SK-N-SH (cell line): ENCODE data around the gene MIEN1. TPM values are rescaled to one million over a fixed set of nuclear protein-coding genes. Genes with fewer than 3 reads are reported as not detected.

Experiments
- CTCF ChIA-PET: fragments of 300-600, 350-600 bp; formaldehyde crosslinking; extraction: SDS; loops from one replicate; lab custom pipeline; 2021; lab: Yijun Ruan, JAX
- POLR2A ChIA-PET: fragments of 350-600 bp; sonication (Branson Sonifier 250); formaldehyde crosslinking; extraction: SDS; loops from one replicate; lab custom pipeline; 2020; ENCODE audit warnings: antibody characterized with exemption, inconsistent platforms; lab: Yijun Ruan, JAX
- DNase-seq: peaks from one replicate; pipeline ENCODE4 v3.0.0; 2012
- H2AFZ ChIP-seq: fragments of 200-600 bp; sonication (generic); 2 replicates; pipeline ENCODE4 v1.8.1; 2016; ENCODE audit warnings: antibody characterized with exemption, mild to moderate bottlenecking, low read depth
- H3F3A ChIP-seq: fragments of 200-600 bp; sonication (generic); replicated peaks from 2 replicates; pipeline ENCODE3; 2016; ENCODE audit warnings: antibody characterized with exemption, mild to moderate bottlenecking; ENCODE audit not compliant: insufficient read depth
- H3K27ac ChIP-seq, 2 experiments: fragments of 200-500 bp in 1 of 2; fragments of 200-600 bp in 1 of 2; sonication (Bioruptor generic) in 1 of 2; sonication (generic), shearing (Covaris generic) in 1 of 2; 2 replicates each; pipeline versions ENCODE4 v1.5.1 to v1.6.1; 2014 to 2016; ENCODE audit warnings: low read depth in 2 of 2, inconsistent platforms in 1 of 2, low read length in 1 of 2, mild to moderate bottlenecking in 1 of 2, mixed read lengths in 1 of 2
- H3K27me3 ChIP-seq: fragments of 200-600 bp; sonication (generic), shearing (Covaris generic); 2 replicates; pipeline ENCODE4 v1.6.1; 2016; ENCODE audit warnings: mixed run types; ENCODE audit not compliant: insufficient read depth
- H3K36me3 ChIP-seq, 2 experiments: fragments of 200-500 bp in 1 of 2; fragments of 200-600 bp in 1 of 2; sonication (Bioruptor generic) in 1 of 2; sonication (generic) in 1 of 2; replicated peaks in 1 of 2; 2 replicates each; pipeline versions ENCODE3 to v1.5.1; 2014 to 2016; ENCODE audit warnings: low read length in 1 of 2, mild to moderate bottlenecking in 1 of 2; ENCODE audit not compliant: insufficient read depth in 2 of 2, control insufficient read depth in 1 of 2
- H3K4me1 ChIP-seq, 2 experiments: fragments of 200-500 bp in 1 of 2; fragments of 200-600 bp in 1 of 2; sonication (Bioruptor generic) in 1 of 2; sonication (generic), shearing (Covaris generic) in 1 of 2; 2 replicates each; pipeline versions ENCODE4 v1.5.1 to v1.6.1; 2014 to 2016; ENCODE audit warnings: low read depth in 1 of 2, low read length in 1 of 2, mixed run types in 1 of 2; ENCODE audit not compliant: insufficient read depth in 2 of 2, control insufficient read depth in 1 of 2
- H3K4me2 ChIP-seq: fragments of 200-600 bp; sonication (generic), shearing (Covaris generic); 2 replicates; pipeline ENCODE4 v1.6.1; 2017; ENCODE audit warnings: mixed run types
- H3K4me3 ChIP-seq, 2 experiments: fragments of 200-500 bp in 1 of 2; fragments of 200-600 bp in 1 of 2; sonication (Bioruptor generic) in 1 of 2; sonication (generic), shearing (Covaris generic) in 1 of 2; 2 replicates each; pipeline versions ENCODE4 v1.5.1 to v1.8.1; 2014 to 2016; ENCODE audit warnings: low read depth in 2 of 2, inconsistent platforms in 1 of 2, low read length in 1 of 2, mild to moderate bottlenecking in 1 of 2, mixed read lengths in 1 of 2, moderate library complexity in 1 of 2
- H3K79me2 ChIP-seq: fragments of 200-600 bp; sonication (generic); 2 replicates; pipeline ENCODE4 v1.8.1; 2017; ENCODE audit warnings: mild to moderate bottlenecking; ENCODE audit not compliant: insufficient read depth
- H3K9ac ChIP-seq: fragments of 200-600 bp; sonication (generic); 2 replicates; pipeline ENCODE4 v1.6.1; 2017; ENCODE audit warnings: mixed run types
- H3K9me2 ChIP-seq: fragments of 200-600 bp; sonication (generic); 2 replicates; pipeline ENCODE4 v1.6.1; 2017; ENCODE audit warnings: mixed run types
- H3K9me3 ChIP-seq: fragments of 200-600 bp; sonication (generic); 2 replicates; pipeline ENCODE4 v1.6.1; 2017; ENCODE audit warnings: mixed run types, mild to moderate bottlenecking, moderate library complexity
- H4K20me1 ChIP-seq: fragments of 200-600 bp; sonication (generic); 2 replicates; pipeline ENCODE4 v1.6.1; 2017; ENCODE audit warnings: mild to moderate bottlenecking, mixed run types; ENCODE audit not compliant: insufficient read depth
- CHD2 ChIP-seq: fragments of 150-350 bp; IDR thresholded peaks from 2 replicates; pipeline ENCODE4 v1.6.1; 2018; ENCODE audit warnings: low read length; ENCODE audit not compliant: partially characterized antibody
- EP300 ChIP-seq, 2 experiments: IDR thresholded peaks; 2 replicates each; pipeline versions ENCODE4 v1.4.0 to v1.6.1; 2012; ENCODE audit warnings: borderline replicate concordance in 1 of 2, low read depth in 1 of 2, low read length in 1 of 2
- EZH2phosphoT487 ChIP-seq: fragments of 200-600 bp; sonication (generic); IDR thresholded peaks from 2 replicates; pipeline ENCODE4 v1.6.1; 2017; ENCODE audit warnings: low read depth, mixed run types, mild to moderate bottlenecking, antibody characterized with exemption, moderate library complexity, borderline replicate concordance
- FOSL2 ChIP-seq: IDR thresholded peaks from 2 replicates; pipeline ENCODE4 v1.4.0; 2012; ENCODE audit warnings: low read depth, mild to moderate bottlenecking, moderate library complexity, borderline replicate concordance
- FOXJ3 ChIP-seq: sonication (generic); formaldehyde crosslinking; IDR thresholded peaks from 2 replicates; pipeline ENCODE4 v1.5.1; 2020; ENCODE audit warnings: mild to moderate bottlenecking, missing genetic modification reagents
- GABPA ChIP-seq: IDR thresholded peaks from 2 replicates; pipeline ENCODE4 v1.4.0; 2012; ENCODE audit warnings: low read depth, mild to moderate bottlenecking
- JUND ChIP-seq: IDR thresholded peaks from 2 replicates; pipeline ENCODE4 v1.4.0; 2012
- MXI1 ChIP-seq: IDR thresholded peaks from 2 replicates; pipeline ENCODE4 v1.6.1; 2012; ENCODE audit warnings: mild to moderate bottlenecking, low read depth, low read length, improper control_type of control experiment
- NRF1 ChIP-seq: IDR thresholded peaks from 2 replicates; pipeline ENCODE4 v1.6.1; 2012; ENCODE audit warnings: low read depth, mild to moderate bottlenecking, low read length
- POLR2AphosphoS5 ChIP-seq: IDR thresholded peaks from 2 replicates; pipeline ENCODE4 v1.6.1; 2012; ENCODE audit warnings: low read depth, low read length
- RAD21 ChIP-seq: IDR thresholded peaks from 2 replicates; pipeline ENCODE4 v1.6.1; 2012; ENCODE audit warnings: mild to moderate bottlenecking, low read length
- RCOR1 ChIP-seq: fragments of 150-350 bp; IDR thresholded peaks from 2 replicates; pipeline ENCODE4 v1.6.1; 2017; ENCODE audit warnings: antibody characterized with exemption, low read length
- RFX5 ChIP-seq: IDR thresholded peaks from 2 replicates; pipeline ENCODE4 v1.6.1; 2012; ENCODE audit warnings: mild to moderate bottlenecking, improper control_type of control experiment, low read length
- SIN3A ChIP-seq: IDR thresholded peaks from 2 replicates; pipeline ENCODE4 v1.6.1; 2012; ENCODE audit warnings: low read depth, mild to moderate bottlenecking, low read length, moderate library complexity, borderline replicate concordance
- TAF1 ChIP-seq: IDR thresholded peaks from 2 replicates; pipeline ENCODE4 v1.6.1; 2012; ENCODE audit warnings: low read depth, mild to moderate bottlenecking, low read length, moderate library complexity, borderline replicate concordance
- TCF12 ChIP-seq: IDR thresholded peaks from 2 replicates; pipeline ENCODE4 v1.4.0; 2012
- TEAD4 ChIP-seq: IDR thresholded peaks from 2 replicates; pipeline ENCODE4 v1.4.0; 2012; ENCODE audit warnings: mild to moderate bottlenecking, borderline replicate concordance; ENCODE audit not compliant: insufficient read depth
- YY1 ChIP-seq: IDR thresholded peaks from 2 replicates; pipeline ENCODE4 v1.4.0; 2012; ENCODE audit warnings: low read depth, mild to moderate bottlenecking
- WGBS: methylation state at CpG from one replicate; pipeline ENCODE4 v1.1.6; 2017; ENCODE audit warnings: low lambda C conversion rate; 5-methylcytosine and 5-hydroxymethylcytosine counted together
- polyA plus RNA-seq, 3 experiments: library from polyadenylated mRNA; depleted of rRNA; stranded (reverse); fragments of >200 nt; gene quantifications; 2 replicates each; pipeline ENCODE4 v1.2.3, GENCODE V29; 2012
- TF ChIP-seq, protein P1 (sequence below): fragments of 200-600 bp; sonication (generic); IDR thresholded peaks from 2 replicates; pipeline ENCODE4 v1.6.1; 2017; ENCODE audit warnings: antibody characterized with exemption, mild to moderate bottlenecking, moderate library complexity
- TF ChIP-seq, protein P2 (sequence below): IDR thresholded peaks from 2 replicates; pipeline ENCODE4 v1.4.0; 2012; ENCODE audit warnings: low read depth, borderline replicate concordance
- TF ChIP-seq, protein P3 (sequence below): IDR thresholded peaks from 2 replicates; pipeline ENCODE4 v1.4.0; 2012; ENCODE audit warnings: low read depth, borderline replicate concordance
- TF ChIP-seq, protein P4 (sequence below): IDR thresholded peaks from 2 replicates; pipeline ENCODE4 v1.4.0; 2012; ENCODE audit warnings: low read depth
- TF ChIP-seq, protein P5 (sequence below): IDR thresholded peaks from 2 replicates; pipeline ENCODE4 v1.6.1; 2012; ENCODE audit warnings: mild to moderate bottlenecking, low read depth, low read length, moderate library complexity

Gene MIEN1
- polyA plus RNA-seq, 1 of the 3 experiments (the other 2 are of a cell fraction): 100 TPM

DNA sequence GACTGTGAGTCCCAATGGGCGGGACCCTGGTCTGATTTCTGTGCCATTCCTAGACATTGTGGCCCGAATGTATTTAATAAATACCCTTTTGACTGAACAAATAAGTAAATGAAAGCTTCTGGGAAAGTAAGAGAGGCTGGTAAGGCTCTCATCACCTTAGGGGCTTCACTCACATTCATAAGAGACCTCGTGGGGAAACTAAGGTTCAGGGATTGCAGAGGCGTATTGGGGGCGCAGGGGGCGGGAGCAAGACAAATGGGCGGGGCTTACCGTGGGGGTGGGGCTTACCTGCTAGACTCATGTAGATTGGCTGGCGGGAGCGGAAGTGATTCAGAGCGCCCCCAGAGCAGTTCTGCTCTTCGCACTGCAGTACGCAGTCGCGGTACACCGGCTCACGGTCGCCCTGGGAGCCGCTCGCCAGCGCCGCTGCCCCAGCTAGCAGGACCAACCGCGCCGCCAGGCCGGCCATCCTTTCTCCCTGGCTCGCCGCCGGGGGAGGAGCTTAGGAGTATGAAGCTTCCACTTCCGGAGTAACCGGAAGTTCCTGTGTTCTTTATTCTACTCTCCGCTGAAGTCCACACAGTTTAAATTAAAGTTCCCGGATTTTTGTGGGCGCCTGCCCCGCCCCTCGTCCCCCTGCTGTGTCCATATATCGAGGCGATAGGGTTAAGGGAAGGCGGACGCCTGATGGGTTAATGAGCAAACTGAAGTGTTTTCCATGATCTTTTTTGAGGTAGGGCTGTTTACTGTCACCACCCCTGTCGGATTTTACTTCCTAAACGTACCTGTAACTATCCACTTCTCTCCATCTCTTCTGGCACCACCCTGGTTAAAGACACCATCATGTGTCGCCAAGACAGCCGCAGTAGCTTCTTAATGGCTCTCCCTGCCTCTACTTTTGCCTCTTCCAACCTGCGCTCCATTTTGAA is 42.5 kb downstream of the MIEN1 start, which contains the start of gene PGAP3:
TSS of gene PGAP3 (minus strand) at position 512 of the 929 bp plus-strand sequence. CDS start at position 469, 43 bp downstream.
- H3K27me3 ChIP-seq: no peaks in the 10 kb centered on the region
- CTCF ChIA-PET: interaction anchor here (0.8 to 2.2 kb wide), 9 partner anchors 9 to 67 kb away, joined by 3 to 10 read pairs (median 5); no protein-coding TSS in a partner anchor
- peak within 1 kb of the TSS; percentile 86 for H3K4me2 ChIP-seq
- H3K9me3 ChIP-seq: no peaks in the 10 kb centered on the region
- no peaks in the 10 kb centered on the region for H3K36me3 ChIP-seq
- no peaks in the 10 kb centered on the region for H3K79me2 ChIP-seq
- H2AFZ ChIP-seq: peak within 1 kb of the TSS; percentile 99
- POLR2A ChIA-PET: interaction anchor here (0.6 to 1.5 kb wide), 10 partner anchors 8 to 1966 kb away, joined by 3 to 7 read pairs (median 3); partner anchors contain the start of genes ERBB2 and PNMT
- peaks cover 15% of the 10 kb centered on the region for H3F3A ChIP-seq
- peak within 1 kb of the TSS; percentile 61 to 78 for H3K4me3 ChIP-seq
- H3K27ac ChIP-seq: peak within 1 kb of the TSS; percentile 84 to 98
- H3K9ac ChIP-seq: peak within 1 kb of the TSS; percentile 49; the same call in 1 of the 2 replicates
- peaks cover 0 to 13% of the 10 kb centered on the region in 2 experiments; a peak in 2 of 4 replicates for H3K4me1 ChIP-seq
- no peaks in the 10 kb centered on the region for H3K9me2 ChIP-seq
- 7% methylated on average over 24 of the region's 45 CpGs for WGBS
- no peaks in the 10 kb centered on the region for H4K20me1 ChIP-seq
- DNase-seq: peak; percentile 96
- TF ChIP-seq, protein P1, sequence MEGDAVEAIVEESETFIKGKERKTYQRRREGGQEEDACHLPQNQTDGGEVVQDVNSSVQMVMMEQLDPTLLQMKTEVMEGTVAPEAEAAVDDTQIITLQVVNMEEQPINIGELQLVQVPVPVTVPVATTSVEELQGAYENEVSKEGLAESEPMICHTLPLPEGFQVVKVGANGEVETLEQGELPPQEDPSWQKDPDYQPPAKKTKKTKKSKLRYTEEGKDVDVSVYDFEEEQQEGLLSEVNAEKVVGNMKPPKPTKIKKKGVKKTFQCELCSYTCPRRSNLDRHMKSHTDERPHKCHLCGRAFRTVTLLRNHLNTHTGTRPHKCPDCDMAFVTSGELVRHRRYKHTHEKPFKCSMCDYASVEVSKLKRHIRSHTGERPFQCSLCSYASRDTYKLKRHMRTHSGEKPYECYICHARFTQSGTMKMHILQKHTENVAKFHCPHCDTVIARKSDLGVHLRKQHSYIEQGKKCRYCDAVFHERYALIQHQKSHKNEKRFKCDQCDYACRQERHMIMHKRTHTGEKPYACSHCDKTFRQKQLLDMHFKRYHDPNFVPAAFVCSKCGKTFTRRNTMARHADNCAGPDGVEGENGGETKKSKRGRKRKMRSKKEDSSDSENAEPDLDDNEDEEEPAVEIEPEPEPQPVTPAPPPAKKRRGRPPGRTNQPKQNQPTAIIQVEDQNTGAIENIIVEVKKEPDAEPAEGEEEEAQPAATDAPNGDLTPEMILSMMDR: peak; percentile 16; the same call in 1 of the 2 replicates
- TF ChIP-seq RFX5 (no peak), CHD2 (peak; percentile 73), TAF1 (peak; percentile 68), TEAD4 (no peak), MXI1 (peak; percentile 42; the same call in 1 of the 2 replicates), JUND (no peak), POLR2AphosphoS5 (peak; percentile 72), EP300 (IDR thresholded peaks at IDR 0.05; ENCODE audit: borderline replicate concordance in 1 of 2, low read depth in 1 of 2, low read length in 1 of 2) (no peak), EZH2phosphoT487 (no peak), TCF12 (0 out of 2 replicates have a peak, but pooled peaks have one; percentile 4), SIN3A (peak; percentile 34; the same call in 1 of the 2 replicates), FOXJ3 (CRISPR knock-in tag) (no peak), RAD21 (no peak), GABPA (peak; percentile 97), YY1 (peak; percentile 65; the same call in 1 of the 2 replicates), RCOR1 (no peak), FOSL2 (no peak), NRF1 (peak; percentile 35)
- TF ChIP-seq, protein P2, sequence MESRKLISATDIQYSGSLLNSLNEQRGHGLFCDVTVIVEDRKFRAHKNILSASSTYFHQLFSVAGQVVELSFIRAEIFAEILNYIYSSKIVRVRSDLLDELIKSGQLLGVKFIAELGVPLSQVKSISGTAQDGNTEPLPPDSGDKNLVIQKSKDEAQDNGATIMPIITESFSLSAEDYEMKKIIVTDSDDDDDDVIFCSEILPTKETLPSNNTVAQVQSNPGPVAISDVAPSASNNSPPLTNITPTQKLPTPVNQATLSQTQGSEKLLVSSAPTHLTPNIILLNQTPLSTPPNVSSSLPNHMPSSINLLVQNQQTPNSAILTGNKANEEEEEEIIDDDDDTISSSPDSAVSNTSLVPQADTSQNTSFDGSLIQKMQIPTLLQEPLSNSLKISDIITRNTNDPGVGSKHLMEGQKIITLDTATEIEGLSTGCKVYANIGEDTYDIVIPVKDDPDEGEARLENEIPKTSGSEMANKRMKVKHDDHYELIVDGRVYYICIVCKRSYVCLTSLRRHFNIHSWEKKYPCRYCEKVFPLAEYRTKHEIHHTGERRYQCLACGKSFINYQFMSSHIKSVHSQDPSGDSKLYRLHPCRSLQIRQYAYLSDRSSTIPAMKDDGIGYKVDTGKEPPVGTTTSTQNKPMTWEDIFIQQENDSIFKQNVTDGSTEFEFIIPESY: no peak
- TF ChIP-seq, protein P3, sequence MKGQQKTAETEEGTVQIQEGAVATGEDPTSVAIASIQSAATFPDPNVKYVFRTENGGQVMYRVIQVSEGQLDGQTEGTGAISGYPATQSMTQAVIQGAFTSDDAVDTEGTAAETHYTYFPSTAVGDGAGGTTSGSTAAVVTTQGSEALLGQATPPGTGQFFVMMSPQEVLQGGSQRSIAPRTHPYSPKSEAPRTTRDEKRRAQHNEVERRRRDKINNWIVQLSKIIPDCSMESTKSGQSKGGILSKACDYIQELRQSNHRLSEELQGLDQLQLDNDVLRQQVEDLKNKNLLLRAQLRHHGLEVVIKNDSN: no peak
- TF ChIP-seq, protein P4, sequence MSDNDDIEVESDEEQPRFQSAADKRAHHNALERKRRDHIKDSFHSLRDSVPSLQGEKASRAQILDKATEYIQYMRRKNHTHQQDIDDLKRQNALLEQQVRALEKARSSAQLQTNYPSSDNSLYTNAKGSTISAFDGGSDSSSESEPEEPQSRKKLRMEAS: peak; percentile 26; the same call in 1 of the 2 replicates
- TF ChIP-seq, protein P5, sequence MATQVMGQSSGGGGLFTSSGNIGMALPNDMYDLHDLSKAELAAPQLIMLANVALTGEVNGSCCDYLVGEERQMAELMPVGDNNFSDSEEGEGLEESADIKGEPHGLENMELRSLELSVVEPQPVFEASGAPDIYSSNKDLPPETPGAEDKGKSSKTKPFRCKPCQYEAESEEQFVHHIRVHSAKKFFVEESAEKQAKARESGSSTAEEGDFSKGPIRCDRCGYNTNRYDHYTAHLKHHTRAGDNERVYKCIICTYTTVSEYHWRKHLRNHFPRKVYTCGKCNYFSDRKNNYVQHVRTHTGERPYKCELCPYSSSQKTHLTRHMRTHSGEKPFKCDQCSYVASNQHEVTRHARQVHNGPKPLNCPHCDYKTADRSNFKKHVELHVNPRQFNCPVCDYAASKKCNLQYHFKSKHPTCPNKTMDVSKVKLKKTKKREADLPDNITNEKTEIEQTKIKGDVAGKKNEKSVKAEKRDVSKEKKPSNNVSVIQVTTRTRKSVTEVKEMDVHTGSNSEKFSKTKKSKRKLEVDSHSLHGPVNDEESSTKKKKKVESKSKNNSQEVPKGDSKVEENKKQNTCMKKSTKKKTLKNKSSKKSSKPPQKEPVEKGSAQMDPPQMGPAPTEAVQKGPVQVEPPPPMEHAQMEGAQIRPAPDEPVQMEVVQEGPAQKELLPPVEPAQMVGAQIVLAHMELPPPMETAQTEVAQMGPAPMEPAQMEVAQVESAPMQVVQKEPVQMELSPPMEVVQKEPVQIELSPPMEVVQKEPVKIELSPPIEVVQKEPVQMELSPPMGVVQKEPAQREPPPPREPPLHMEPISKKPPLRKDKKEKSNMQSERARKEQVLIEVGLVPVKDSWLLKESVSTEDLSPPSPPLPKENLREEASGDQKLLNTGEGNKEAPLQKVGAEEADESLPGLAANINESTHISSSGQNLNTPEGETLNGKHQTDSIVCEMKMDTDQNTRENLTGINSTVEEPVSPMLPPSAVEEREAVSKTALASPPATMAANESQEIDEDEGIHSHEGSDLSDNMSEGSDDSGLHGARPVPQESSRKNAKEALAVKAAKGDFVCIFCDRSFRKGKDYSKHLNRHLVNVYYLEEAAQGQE: 0 out of 2 replicates have a peak, but pooled peaks have one; percentile 5
